Activated CD4-positive, alpha-beta memory T cell treated with anti-CD3 and anti-CD28 coated beads, Interleukin-2, amount 10 ng/mL, durations not matched to agents 7 days and 5 days (primary cell): Measurements from ENCODE around the gene RS1. TPM values are rescaled to one million over a fixed set of nuclear protein-coding genes. Genes with fewer than 3 reads are reported as not detected.

ENCODE experiments used
- CTCF ChIA-PET: fragments of 350-600 bp; sonication (Branson Sonifier 250); formaldehyde crosslinking; loops from one replicate; lab custom pipeline; 2021; ENCODE audit warnings: antibody characterized with exemption, inconsistent platforms; lab: Charles Lee
- POLR2A ChIA-PET: fragments of 350-600 bp; sonication (Branson Sonifier 250); formaldehyde crosslinking; loops from one replicate; lab custom pipeline; 2021; ENCODE audit warnings: antibody characterized with exemption; lab: Charles Lee
- DNase-seq: peaks from one replicate; pipeline ENCODE4 v3.0.0-alpha.2; 2020
- H3K27ac Mint-ChIP-seq: one replicate; pipeline ENCODE4 v1.8.0; 2021; ENCODE audit warnings: mild to moderate bottlenecking, mixed read lengths
- H3K27me3 Mint-ChIP-seq: one replicate; pipeline ENCODE4 v1.8.0; 2021; ENCODE audit warnings: mixed read lengths
- H3K36me3 Mint-ChIP-seq: one replicate; pipeline ENCODE4 v1.8.0; 2021; ENCODE audit warnings: low read depth, mixed read lengths
- H3K4me1 Mint-ChIP-seq: one replicate; pipeline ENCODE4 v1.8.0; 2021; ENCODE audit warnings: mixed read lengths
- H3K4me3 Mint-ChIP-seq: one replicate; pipeline ENCODE4 v1.8.0; 2021; ENCODE audit warnings: mild to moderate bottlenecking, mixed read lengths
- H3K9me3 Mint-ChIP-seq: one replicate; pipeline ENCODE4 v1.8.0; 2021; ENCODE audit warnings: mixed read lengths
- total RNA-seq, 2 experiments: library from RNA; stranded (reverse); gene quantifications; one replicate each; pipeline ENCODE4 v1.2.3, GENCODE V29; 2021

RS1 gene
- total RNA-seq, 2 experiments from 2014 or later = not detected

DNA sequence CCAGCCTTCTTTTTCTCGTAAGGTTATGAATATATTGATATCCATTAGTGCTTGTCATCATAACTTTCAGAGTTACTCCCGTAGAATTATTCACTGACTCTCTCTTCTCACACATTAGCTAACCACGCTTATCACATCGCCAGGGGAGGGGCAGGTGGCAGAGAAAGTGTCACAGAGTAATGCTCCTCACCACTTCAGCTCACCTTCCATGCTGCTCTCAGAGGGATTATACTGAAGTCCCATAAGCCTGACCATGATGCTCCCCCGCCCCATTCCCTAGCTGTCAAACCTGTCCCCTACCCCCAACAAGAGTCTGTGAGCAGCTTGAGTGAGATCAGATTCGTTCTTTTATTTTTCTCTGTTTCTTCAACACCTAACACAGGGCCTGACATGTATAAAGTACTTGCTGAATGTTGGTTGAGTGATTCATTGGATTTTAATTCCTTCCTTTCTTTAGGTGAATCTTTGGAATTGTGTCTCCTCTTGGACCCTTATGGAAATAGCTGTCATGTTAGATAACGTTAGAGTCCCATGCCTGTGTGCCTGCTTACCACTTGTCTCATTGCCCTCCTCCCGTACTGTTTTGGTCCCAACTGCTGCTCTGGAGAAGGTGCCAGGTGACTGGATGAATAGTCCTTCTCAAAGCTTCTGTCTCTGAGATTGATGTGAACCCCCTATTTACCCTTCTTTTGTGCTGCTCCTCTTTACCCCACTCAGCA, 55.1 kb downstream of the RS1 start:
- Mint-ChIP-seq H3K4me1 (no peaks in the 10 kb centered on the region), H3K27ac (no peak overlapping the region), H3K36me3 (no peaks in the 10 kb centered on the region), H3K4me3 (no peak overlapping the region), H3K27me3 (no peaks in the 10 kb centered on the region), H3K9me3 (no peaks in the 10 kb centered on the region)
- DNase-seq = no peak
- ChIA-PET POLR2A (no interaction called here), CTCF (no interaction called here)

DNA sequence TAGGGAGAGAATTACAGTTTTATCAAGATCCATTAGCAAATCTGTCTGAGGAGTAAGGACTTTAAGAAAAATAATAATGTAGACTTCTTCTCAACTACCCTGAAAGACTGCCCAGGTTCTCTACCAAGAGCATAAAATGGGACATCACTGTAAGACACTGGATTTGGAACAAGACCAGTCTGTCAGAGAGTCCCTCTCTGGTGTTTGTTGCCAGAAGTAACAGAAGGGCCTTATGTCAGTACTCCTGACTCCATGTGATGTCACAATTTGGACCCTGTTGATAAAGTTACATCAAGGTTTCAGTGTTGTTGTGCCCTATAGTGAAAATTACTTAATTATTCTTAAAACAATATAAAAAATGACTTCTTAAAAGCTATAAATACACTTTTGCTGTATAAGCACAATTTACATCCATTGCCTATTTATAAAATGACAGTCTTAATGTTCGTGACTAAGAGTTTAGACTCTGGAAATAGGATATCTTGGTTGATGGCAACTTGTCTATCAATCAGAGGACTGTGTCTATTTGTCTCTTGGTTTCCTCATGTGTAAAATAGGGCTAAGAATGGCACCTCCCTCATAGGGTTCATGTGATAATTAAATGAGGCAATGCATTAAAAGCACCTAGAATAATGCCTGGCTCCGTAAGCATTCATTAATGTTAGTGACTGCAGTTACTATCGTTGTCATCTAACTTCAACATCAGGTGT, 57.8 kb downstream of the RS1 start:
- ChIA-PET CTCF (no interaction called here), POLR2A (no interaction called here)
- Mint-ChIP-seq H3K4me3 (no peak overlapping the region), H3K4me1 (no peaks in the 10 kb centered on the region), H3K27me3 (no peaks in the 10 kb centered on the region), H3K36me3 (no peaks in the 10 kb centered on the region), H3K27ac (no peak overlapping the region), H3K9me3 (no peaks in the 10 kb centered on the region)
- no peak for DNase-seq

DNA sequence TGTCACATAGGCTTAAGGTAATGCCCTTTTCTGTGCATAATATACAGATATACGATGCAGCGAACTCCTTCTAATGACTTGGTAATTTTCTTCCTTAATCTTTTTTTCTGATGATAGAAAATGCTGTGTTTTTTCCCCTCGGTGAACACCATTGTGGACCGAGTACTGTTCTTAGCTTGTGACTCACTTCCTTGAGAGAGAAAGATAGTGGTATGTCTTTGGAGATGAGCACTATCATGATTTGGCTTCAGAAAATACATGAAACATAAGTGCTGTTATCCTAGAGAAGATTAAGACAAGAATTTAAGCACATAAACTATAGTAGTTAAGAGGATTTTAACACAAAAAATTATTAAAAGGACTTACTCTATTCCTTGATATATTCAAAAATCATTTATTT, 63.9 kb downstream of the RS1 start:
- Mint-ChIP-seq H3K27ac (no peak overlapping the region), H3K36me3 (no peaks in the 10 kb centered on the region), H3K9me3 (no peaks in the 10 kb centered on the region), H3K4me1 (no peaks in the 10 kb centered on the region), H3K27me3 (no peaks in the 10 kb centered on the region), H3K4me3 (no peak overlapping the region)
- DNase-seq = no peak
- ChIA-PET POLR2A (no interaction called here), CTCF (no interaction called here)

DNA sequence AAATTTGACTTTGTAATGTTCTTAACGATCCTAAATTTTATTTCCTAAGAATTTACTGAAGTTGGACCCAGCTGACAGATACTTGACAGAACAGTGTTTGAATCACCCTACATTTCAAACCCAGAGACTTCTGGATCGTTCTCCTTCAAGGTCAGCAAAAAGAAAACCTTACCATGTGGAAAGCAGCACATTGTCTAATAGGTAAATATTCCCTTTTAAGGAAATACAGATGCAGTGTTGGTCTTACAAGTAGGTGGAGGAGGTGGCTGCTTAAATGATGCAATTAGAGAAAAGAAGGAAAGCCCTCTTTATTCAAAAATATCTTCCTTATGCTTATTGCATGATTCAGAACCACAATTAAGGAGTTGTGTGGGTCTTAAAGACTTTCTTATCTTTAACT, 73.5 kb downstream of the RS1 start:
- no peaks in the 10 kb centered on the region for H3K9me3 Mint-ChIP-seq
- ChIA-PET CTCF (no interaction called here), POLR2A (no interaction called here)
- no peaks in the 10 kb centered on the region for H3K36me3 Mint-ChIP-seq
- no peaks in the 10 kb centered on the region for H3K4me1 Mint-ChIP-seq
- no peak for DNase-seq
- no peaks in the 10 kb centered on the region for H3K27me3 Mint-ChIP-seq
- no peak overlapping the region for H3K27ac Mint-ChIP-seq
- H3K4me3 Mint-ChIP-seq = no peak overlapping the region

DNA sequence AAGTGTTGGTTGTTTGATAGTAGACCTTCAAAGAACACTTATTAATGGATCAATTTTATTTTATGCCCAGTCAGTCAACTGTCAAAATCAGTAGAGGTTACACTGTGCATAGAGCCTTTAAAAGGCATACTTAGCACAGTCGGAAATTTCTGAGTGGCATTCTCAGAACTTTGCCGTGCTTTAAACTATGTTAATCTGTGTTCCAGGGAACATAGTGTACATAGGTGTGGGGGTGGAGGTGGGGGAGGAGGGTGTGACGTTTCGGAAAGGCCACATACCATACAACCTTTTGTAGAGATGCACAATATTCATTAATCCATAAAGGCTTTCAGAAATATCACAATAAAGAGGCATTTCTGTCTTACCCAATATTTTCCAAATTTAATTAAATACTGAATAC, 75.8 kb downstream of the RS1 start:
- Mint-ChIP-seq H3K9me3 (no peaks in the 10 kb centered on the region), H3K27ac (no peak overlapping the region), H3K4me3 (no peak overlapping the region), H3K4me1 (no peaks in the 10 kb centered on the region), H3K27me3 (no peaks in the 10 kb centered on the region), H3K36me3 (no peaks in the 10 kb centered on the region)
- POLR2A ChIA-PET = no interaction called here
- CTCF ChIA-PET = no interaction called here
- no peak for DNase-seq

DNA sequence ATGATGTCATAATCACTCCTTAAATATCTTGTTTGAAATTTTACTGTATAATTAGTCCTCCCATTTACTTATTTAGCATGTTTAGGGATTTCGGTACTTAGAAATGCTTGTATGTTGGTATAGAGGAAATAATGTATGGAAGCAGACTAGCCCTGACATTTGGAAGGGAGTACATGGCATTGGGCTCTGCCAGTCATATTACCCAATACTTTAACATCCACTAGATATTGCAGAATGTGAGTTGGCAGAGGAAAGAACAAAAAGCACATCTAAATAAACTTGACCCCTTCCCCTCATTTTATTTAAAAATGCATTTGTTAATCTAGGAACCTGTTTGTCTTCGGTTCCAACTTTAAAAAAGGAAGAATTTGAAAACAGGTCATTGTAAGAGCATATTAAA, 77.8 kb downstream of the RS1 start:
- CTCF ChIA-PET = interaction anchor here (0.6 kb wide), 1 partner anchor 1700 kb away, joined by 4 read pairs; no protein-coding TSS in a partner anchor
- H3K9me3 Mint-ChIP-seq = no peaks in the 10 kb centered on the region
- POLR2A ChIA-PET = no interaction called here
- no peaks in the 10 kb centered on the region for H3K27me3 Mint-ChIP-seq
- no peak for DNase-seq
- no peaks in the 10 kb centered on the region for H3K4me1 Mint-ChIP-seq
- H3K27ac Mint-ChIP-seq = no peak overlapping the region
- no peaks in the 10 kb centered on the region for H3K36me3 Mint-ChIP-seq
- no peak overlapping the region for H3K4me3 Mint-ChIP-seq

DNA sequence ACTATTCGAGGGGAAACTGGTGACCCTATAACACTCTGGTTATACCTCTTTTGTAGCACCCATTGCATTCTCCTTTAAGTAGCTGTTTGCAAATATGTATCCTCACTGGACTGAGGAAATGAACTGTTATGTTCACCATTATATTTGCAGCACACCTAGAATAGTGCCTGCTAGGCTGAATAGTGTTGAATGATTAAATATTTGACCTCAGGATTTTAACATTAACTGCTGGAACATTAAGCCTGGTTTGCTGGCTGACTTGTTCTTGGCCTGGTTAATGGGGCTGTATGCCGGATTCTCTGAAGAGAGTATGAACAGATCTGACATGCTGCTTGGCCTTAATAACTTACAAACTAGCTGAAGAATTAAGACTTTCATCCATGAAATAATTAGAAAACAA, 80.1 kb downstream of the RS1 start:
- no peak overlapping the region for H3K27ac Mint-ChIP-seq
- no peaks in the 10 kb centered on the region for H3K36me3 Mint-ChIP-seq
- no peaks in the 10 kb centered on the region for H3K27me3 Mint-ChIP-seq
- H3K9me3 Mint-ChIP-seq = no peaks in the 10 kb centered on the region
- no peak for DNase-seq
- H3K4me3 Mint-ChIP-seq = no peak overlapping the region
- POLR2A ChIA-PET = no interaction called here
- CTCF ChIA-PET = no interaction called here
- no peaks in the 10 kb centered on the region for H3K4me1 Mint-ChIP-seq

Other genes starting within 250 kb of the RS1 start
- 1 to 10 TPM; 1.7 to 2.0 TPM for gene CDKL5, start 246.5 kb downstream of the RS1 start, total RNA-seq
- not detected for gene PPEF1, start 35.5 kb upstream of the RS1 start, total RNA-seq